SK-N-MC (cell line): ENCODE measurements around the gene TMEM203.
A peak's percentile ranks its signal among the peaks of the same experiment; 100 is the strongest.

ENCODE experiments used
- EZH2 ChIP-seq: fragments of 200-600 bp; sonication (generic); IDR thresholded peaks from one replicate; pipeline ENCODE4 v1.6.1; 2017; ENCODE audit warnings: antibody characterized with exemption
- POLR2AphosphoS5 ChIP-seq: IDR thresholded peaks from 2 replicates; pipeline ENCODE4 v1.6.1; 2012; ENCODE audit warnings: mild to moderate bottlenecking, low read depth, low read length, borderline replicate concordance

- no peak for TF ChIP-seq EZH2
- peak; percentile 94 for TF ChIP-seq POLR2AphosphoS5
These were observed 49.4 kb upstream of the TMEM203 start, which contains the start of gene NELFB for GRCh38 chr9:137254624-137255447.
